SK-N-SH (cell line): ENCODE results near the gene MPZ. TPM values are rescaled to one million over a fixed set of nuclear protein-coding genes. Genes with fewer than 3 reads are reported as not detected.

Experiments
- CTCF ChIA-PET: fragments of 300-600, 350-600 bp; formaldehyde crosslinking; extraction: SDS; loops from one replicate; lab custom pipeline; 2021; lab: Yijun Ruan, JAX
- POLR2A ChIA-PET: fragments of 350-600 bp; sonication (Branson Sonifier 250); formaldehyde crosslinking; extraction: SDS; loops from one replicate; lab custom pipeline; 2020; ENCODE audit warnings: antibody characterized with exemption, inconsistent platforms; lab: Yijun Ruan, JAX
- DNase-seq: peaks from one replicate; pipeline ENCODE4 v3.0.0; 2012
- H2AFZ ChIP-seq: fragments of 200-600 bp; sonication (generic); 2 replicates; pipeline ENCODE4 v1.8.1; 2016; ENCODE audit warnings: antibody characterized with exemption, mild to moderate bottlenecking, low read depth
- H3F3A ChIP-seq: fragments of 200-600 bp; sonication (generic); replicated peaks from 2 replicates; pipeline ENCODE3; 2016; ENCODE audit warnings: antibody characterized with exemption, mild to moderate bottlenecking; ENCODE audit not compliant: insufficient read depth
- H3K27ac ChIP-seq, 2 experiments: fragments of 200-500 bp in 1 of 2; fragments of 200-600 bp in 1 of 2; sonication (Bioruptor generic) in 1 of 2; sonication (generic), shearing (Covaris generic) in 1 of 2; 2 replicates each; pipeline versions ENCODE4 v1.5.1 to v1.6.1; 2014 to 2016; ENCODE audit warnings: low read depth in 2 of 2, inconsistent platforms in 1 of 2, low read length in 1 of 2, mild to moderate bottlenecking in 1 of 2, mixed read lengths in 1 of 2
- H3K27me3 ChIP-seq: fragments of 200-600 bp; sonication (generic), shearing (Covaris generic); 2 replicates; pipeline ENCODE4 v1.6.1; 2016; ENCODE audit warnings: mixed run types; ENCODE audit not compliant: insufficient read depth
- H3K36me3 ChIP-seq, 2 experiments: fragments of 200-500 bp in 1 of 2; fragments of 200-600 bp in 1 of 2; sonication (Bioruptor generic) in 1 of 2; sonication (generic) in 1 of 2; replicated peaks in 1 of 2; 2 replicates each; pipeline versions ENCODE3 to v1.5.1; 2014 to 2016; ENCODE audit warnings: low read length in 1 of 2, mild to moderate bottlenecking in 1 of 2; ENCODE audit not compliant: insufficient read depth in 2 of 2, control insufficient read depth in 1 of 2
- H3K4me1 ChIP-seq, 2 experiments: fragments of 200-500 bp in 1 of 2; fragments of 200-600 bp in 1 of 2; sonication (Bioruptor generic) in 1 of 2; sonication (generic), shearing (Covaris generic) in 1 of 2; 2 replicates each; pipeline versions ENCODE4 v1.5.1 to v1.6.1; 2014 to 2016; ENCODE audit warnings: low read depth in 1 of 2, low read length in 1 of 2, mixed run types in 1 of 2; ENCODE audit not compliant: insufficient read depth in 2 of 2, control insufficient read depth in 1 of 2
- H3K4me2 ChIP-seq: fragments of 200-600 bp; sonication (generic), shearing (Covaris generic); 2 replicates; pipeline ENCODE4 v1.6.1; 2017; ENCODE audit warnings: mixed run types
- H3K4me3 ChIP-seq, 2 experiments: fragments of 200-500 bp in 1 of 2; fragments of 200-600 bp in 1 of 2; sonication (Bioruptor generic) in 1 of 2; sonication (generic), shearing (Covaris generic) in 1 of 2; 2 replicates each; pipeline versions ENCODE4 v1.5.1 to v1.8.1; 2014 to 2016; ENCODE audit warnings: low read depth in 2 of 2, inconsistent platforms in 1 of 2, low read length in 1 of 2, mild to moderate bottlenecking in 1 of 2, mixed read lengths in 1 of 2, moderate library complexity in 1 of 2
- H3K79me2 ChIP-seq: fragments of 200-600 bp; sonication (generic); 2 replicates; pipeline ENCODE4 v1.8.1; 2017; ENCODE audit warnings: mild to moderate bottlenecking; ENCODE audit not compliant: insufficient read depth
- H3K9ac ChIP-seq: fragments of 200-600 bp; sonication (generic); 2 replicates; pipeline ENCODE4 v1.6.1; 2017; ENCODE audit warnings: mixed run types
- H3K9me2 ChIP-seq: fragments of 200-600 bp; sonication (generic); 2 replicates; pipeline ENCODE4 v1.6.1; 2017; ENCODE audit warnings: mixed run types
- H3K9me3 ChIP-seq: fragments of 200-600 bp; sonication (generic); 2 replicates; pipeline ENCODE4 v1.6.1; 2017; ENCODE audit warnings: mixed run types, mild to moderate bottlenecking, moderate library complexity
- H4K20me1 ChIP-seq: fragments of 200-600 bp; sonication (generic); 2 replicates; pipeline ENCODE4 v1.6.1; 2017; ENCODE audit warnings: mild to moderate bottlenecking, mixed run types; ENCODE audit not compliant: insufficient read depth
- CHD2 ChIP-seq: fragments of 150-350 bp; IDR thresholded peaks from 2 replicates; pipeline ENCODE4 v1.6.1; 2018; ENCODE audit warnings: low read length; ENCODE audit not compliant: partially characterized antibody
- ELF1 ChIP-seq: IDR thresholded peaks from 2 replicates; pipeline ENCODE4 v1.4.0; 2012
- EP300 ChIP-seq, 2 experiments: IDR thresholded peaks; 2 replicates each; pipeline versions ENCODE4 v1.4.0 to v1.6.1; 2012; ENCODE audit warnings: borderline replicate concordance in 1 of 2, low read depth in 1 of 2, low read length in 1 of 2
- EZH2phosphoT487 ChIP-seq: fragments of 200-600 bp; sonication (generic); IDR thresholded peaks from 2 replicates; pipeline ENCODE4 v1.6.1; 2017; ENCODE audit warnings: low read depth, mixed run types, mild to moderate bottlenecking, antibody characterized with exemption, moderate library complexity, borderline replicate concordance
- FOXM1 ChIP-seq: IDR thresholded peaks from 2 replicates; pipeline ENCODE4 v1.4.0; 2012; ENCODE audit warnings: low read depth, mild to moderate bottlenecking
- GABPA ChIP-seq: IDR thresholded peaks from 2 replicates; pipeline ENCODE4 v1.4.0; 2012; ENCODE audit warnings: low read depth, mild to moderate bottlenecking
- IRF3 ChIP-seq: fragments of 150-350 bp; IDR thresholded peaks from 2 replicates; pipeline ENCODE4 v1.6.1; 2016; ENCODE audit warnings: mild to moderate bottlenecking, low read depth, low read length
- MEF2A ChIP-seq: IDR thresholded peaks from 2 replicates; pipeline ENCODE4 v1.4.0; 2012; ENCODE audit warnings: low read depth, borderline replicate concordance
- NFIC ChIP-seq: IDR thresholded peaks from 2 replicates; pipeline ENCODE4 v1.4.0; 2012; ENCODE audit warnings: borderline replicate concordance
- PBX3 ChIP-seq: IDR thresholded peaks from 2 replicates; pipeline ENCODE4; 2012
- POLR2AphosphoS5 ChIP-seq: IDR thresholded peaks from 2 replicates; pipeline ENCODE4 v1.6.1; 2012; ENCODE audit warnings: low read depth, low read length
- RAD21 ChIP-seq: IDR thresholded peaks from 2 replicates; pipeline ENCODE4 v1.6.1; 2012; ENCODE audit warnings: mild to moderate bottlenecking, low read length
- RCOR1 ChIP-seq: fragments of 150-350 bp; IDR thresholded peaks from 2 replicates; pipeline ENCODE4 v1.6.1; 2017; ENCODE audit warnings: antibody characterized with exemption, low read length
- REST ChIP-seq: IDR thresholded peaks from 2 replicates; pipeline ENCODE4 v1.6.1; 2012; ENCODE audit warnings: mild to moderate bottlenecking, low read depth, low read length, moderate library complexity
- SMC3 ChIP-seq: IDR thresholded peaks from 2 replicates; pipeline ENCODE4 v1.6.1; 2012; ENCODE audit warnings: low read depth, low read length, improper control_type of control experiment
- WGBS: methylation state at CpG from one replicate; pipeline ENCODE4 v1.1.6; 2017; ENCODE audit warnings: low lambda C conversion rate; 5-methylcytosine and 5-hydroxymethylcytosine counted together
- polyA plus RNA-seq, 3 experiments: library from polyadenylated mRNA; depleted of rRNA; stranded (reverse); fragments of >200 nt; gene quantifications; 2 replicates each; pipeline ENCODE4 v1.2.3, GENCODE V29; 2012
- TF ChIP-seq, protein P1 (sequence below): fragments of 200-600 bp; sonication (generic); IDR thresholded peaks from 2 replicates; pipeline ENCODE4 v1.6.1; 2017; ENCODE audit warnings: antibody characterized with exemption, mild to moderate bottlenecking, moderate library complexity
- TF ChIP-seq, protein P2 (sequence below): IDR thresholded peaks from 2 replicates; pipeline ENCODE4 v1.4.0; 2012; ENCODE audit warnings: low read depth, borderline replicate concordance
- TF ChIP-seq, protein P3 (sequence below): IDR thresholded peaks from 2 replicates; pipeline ENCODE4 v1.4.0; 2012; ENCODE audit warnings: low read depth, borderline replicate concordance
- TF ChIP-seq, protein P4 (sequence below): IDR thresholded peaks from 2 replicates; pipeline ENCODE4 v1.4.0; 2012; ENCODE audit warnings: low read depth

The MPZ gene
- polyA plus RNA-seq, 1 of the 3 experiments (the other 2 are of a cell fraction) = 2.4 TPM

GRCh38 chr1:161324020-161324419 lies 14.3 kb upstream of the MPZ start:
- ChIA-PET POLR2A (no interaction called here), CTCF (no interaction called here)
- Histone ChIP-seq H3K9ac (no peak overlapping the region), H3K27me3 (no peaks in the 10 kb centered on the region), H3K9me3 (no peaks in the 10 kb centered on the region), H3K4me3 (no peak overlapping the region), H3K36me3 (peaks cover 18 to 37% of the 10 kb centered on the region in 2 experiments), H3K79me2 (peaks cover 8% of the 10 kb centered on the region), H4K20me1 (no peaks in the 10 kb centered on the region), H2AFZ (no peak overlapping the region), H3K9me2 (no peaks in the 10 kb centered on the region), H3F3A (no peaks in the 10 kb centered on the region), H3K27ac (no peak overlapping the region), H3K4me1 (no peaks in the 10 kb centered on the region), H3K4me2 (no peak overlapping the region)
- TF ChIP-seq POLR2AphosphoS5 = no peak
- TF ChIP-seq IRF3 = no peak
- TF ChIP-seq RAD21 = no peak
- TF ChIP-seq, protein P1, sequence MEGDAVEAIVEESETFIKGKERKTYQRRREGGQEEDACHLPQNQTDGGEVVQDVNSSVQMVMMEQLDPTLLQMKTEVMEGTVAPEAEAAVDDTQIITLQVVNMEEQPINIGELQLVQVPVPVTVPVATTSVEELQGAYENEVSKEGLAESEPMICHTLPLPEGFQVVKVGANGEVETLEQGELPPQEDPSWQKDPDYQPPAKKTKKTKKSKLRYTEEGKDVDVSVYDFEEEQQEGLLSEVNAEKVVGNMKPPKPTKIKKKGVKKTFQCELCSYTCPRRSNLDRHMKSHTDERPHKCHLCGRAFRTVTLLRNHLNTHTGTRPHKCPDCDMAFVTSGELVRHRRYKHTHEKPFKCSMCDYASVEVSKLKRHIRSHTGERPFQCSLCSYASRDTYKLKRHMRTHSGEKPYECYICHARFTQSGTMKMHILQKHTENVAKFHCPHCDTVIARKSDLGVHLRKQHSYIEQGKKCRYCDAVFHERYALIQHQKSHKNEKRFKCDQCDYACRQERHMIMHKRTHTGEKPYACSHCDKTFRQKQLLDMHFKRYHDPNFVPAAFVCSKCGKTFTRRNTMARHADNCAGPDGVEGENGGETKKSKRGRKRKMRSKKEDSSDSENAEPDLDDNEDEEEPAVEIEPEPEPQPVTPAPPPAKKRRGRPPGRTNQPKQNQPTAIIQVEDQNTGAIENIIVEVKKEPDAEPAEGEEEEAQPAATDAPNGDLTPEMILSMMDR = no peak
- TF ChIP-seq, protein P2, sequence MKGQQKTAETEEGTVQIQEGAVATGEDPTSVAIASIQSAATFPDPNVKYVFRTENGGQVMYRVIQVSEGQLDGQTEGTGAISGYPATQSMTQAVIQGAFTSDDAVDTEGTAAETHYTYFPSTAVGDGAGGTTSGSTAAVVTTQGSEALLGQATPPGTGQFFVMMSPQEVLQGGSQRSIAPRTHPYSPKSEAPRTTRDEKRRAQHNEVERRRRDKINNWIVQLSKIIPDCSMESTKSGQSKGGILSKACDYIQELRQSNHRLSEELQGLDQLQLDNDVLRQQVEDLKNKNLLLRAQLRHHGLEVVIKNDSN = no peak
- TF ChIP-seq MEF2A = no peak
- no peak for TF ChIP-seq RCOR1
- no peak for TF ChIP-seq GABPA
- no peak for TF ChIP-seq FOXM1
- TF ChIP-seq EZH2phosphoT487 = no peak
- no peak for TF ChIP-seq NFIC
- TF ChIP-seq, protein P3, sequence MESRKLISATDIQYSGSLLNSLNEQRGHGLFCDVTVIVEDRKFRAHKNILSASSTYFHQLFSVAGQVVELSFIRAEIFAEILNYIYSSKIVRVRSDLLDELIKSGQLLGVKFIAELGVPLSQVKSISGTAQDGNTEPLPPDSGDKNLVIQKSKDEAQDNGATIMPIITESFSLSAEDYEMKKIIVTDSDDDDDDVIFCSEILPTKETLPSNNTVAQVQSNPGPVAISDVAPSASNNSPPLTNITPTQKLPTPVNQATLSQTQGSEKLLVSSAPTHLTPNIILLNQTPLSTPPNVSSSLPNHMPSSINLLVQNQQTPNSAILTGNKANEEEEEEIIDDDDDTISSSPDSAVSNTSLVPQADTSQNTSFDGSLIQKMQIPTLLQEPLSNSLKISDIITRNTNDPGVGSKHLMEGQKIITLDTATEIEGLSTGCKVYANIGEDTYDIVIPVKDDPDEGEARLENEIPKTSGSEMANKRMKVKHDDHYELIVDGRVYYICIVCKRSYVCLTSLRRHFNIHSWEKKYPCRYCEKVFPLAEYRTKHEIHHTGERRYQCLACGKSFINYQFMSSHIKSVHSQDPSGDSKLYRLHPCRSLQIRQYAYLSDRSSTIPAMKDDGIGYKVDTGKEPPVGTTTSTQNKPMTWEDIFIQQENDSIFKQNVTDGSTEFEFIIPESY = no peak
- TF ChIP-seq CHD2 = no peak
- no peak for TF ChIP-seq SMC3
- no peak for TF ChIP-seq REST
- no peak for TF ChIP-seq ELF1
- TF ChIP-seq PBX3 = no peak
- TF ChIP-seq EP300 (IDR thresholded peaks at IDR 0.05; ENCODE audit: borderline replicate concordance in 1 of 2, low read depth in 1 of 2, low read length in 1 of 2) = no peak
- TF ChIP-seq, protein P4, sequence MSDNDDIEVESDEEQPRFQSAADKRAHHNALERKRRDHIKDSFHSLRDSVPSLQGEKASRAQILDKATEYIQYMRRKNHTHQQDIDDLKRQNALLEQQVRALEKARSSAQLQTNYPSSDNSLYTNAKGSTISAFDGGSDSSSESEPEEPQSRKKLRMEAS = no peak
- DNase-seq = no peak
- 100% methylated on average over 4 of the region's 4 CpGs for WGBS
